DOHH2 (cell line): Measurements from ENCODE around the gene AFM.
"Not testable (repeated sequence)": the region's sequence is repeated elsewhere in the genome, so short reads cannot be mapped to it uniquely, and the experiment has no call there.

Experiments
- H3F3A ChIP-seq: fragments of 200-600 bp; sonication (generic), shearing (Covaris generic); 2 replicates; pipeline ENCODE4 v1.6.0; 2016; ENCODE audit warnings: antibody characterized with exemption, mild to moderate bottlenecking; ENCODE audit not compliant: control insufficient read depth, insufficient read depth
- H3K27ac ChIP-seq: fragments of 200-600 bp; sonication (generic); 2 replicates; pipeline ENCODE4 v1.5.1; 2014; ENCODE audit warnings: low read depth, mild to moderate bottlenecking, low read length, moderate library complexity
- H3K27me3 ChIP-seq: fragments of 200-600 bp; sonication (generic); 2 replicates; pipeline ENCODE4 v1.6.1; 2014; ENCODE audit warnings: mild to moderate bottlenecking, low read length, mixed read lengths; ENCODE audit not compliant: control insufficient read depth
- H3K36me3 ChIP-seq: fragments of 200-600 bp; sonication (generic); 2 replicates; pipeline ENCODE4 v1.6.1; 2014; ENCODE audit warnings: mild to moderate bottlenecking, low read length, moderate library complexity, mixed read lengths; ENCODE audit not compliant: control insufficient read depth
- H3K4me1 ChIP-seq: fragments of 200-600 bp; sonication (generic); 2 replicates; pipeline ENCODE4 v1.6.1; 2014; ENCODE audit warnings: mild to moderate bottlenecking, low read length, mixed read lengths; ENCODE audit not compliant: control insufficient read depth
- H3K4me2 ChIP-seq: fragments of 200-600 bp; sonication (generic); 2 replicates; pipeline ENCODE4 v1.6.0; 2014; ENCODE audit warnings: mild to moderate bottlenecking, low read length, moderate library complexity
- H3K4me3 ChIP-seq: fragments of 200-600 bp; sonication (generic); 2 replicates; pipeline ENCODE4 v1.5.1; 2014; ENCODE audit warnings: mild to moderate bottlenecking, low read length, mixed read lengths
- H3K79me2 ChIP-seq: fragments of 200-600 bp; sonication (generic); 2 replicates; pipeline ENCODE4 v1.6.1; 2014; ENCODE audit warnings: mild to moderate bottlenecking, low read length, mixed read lengths; ENCODE audit not compliant: control insufficient read depth
- H3K9me2 ChIP-seq: fragments of 200-600 bp; sonication (generic); replicated peaks from 2 replicates; pipeline ENCODE4 v1.6.1; 2014; ENCODE audit warnings: mild to moderate bottlenecking, low read length, mixed read lengths; ENCODE audit not compliant: control insufficient read depth
- H3K9me3 ChIP-seq: fragments of 200-600 bp; sonication (generic); 2 replicates; pipeline ENCODE4 v1.6.1; 2014; ENCODE audit warnings: antibody characterized with exemption, low read length, mixed read lengths; ENCODE audit not compliant: control insufficient read depth, insufficient read depth
- H4K20me1 ChIP-seq: fragments of 200-600 bp; sonication (generic); 2 replicates; pipeline ENCODE4 v1.6.0; 2014; ENCODE audit warnings: low read depth, mild to moderate bottlenecking, antibody characterized with exemption, low read length, moderate library complexity; ENCODE audit not compliant: control insufficient read depth, insufficient read depth
- CTCF ChIP-seq: fragments of 200-600 bp; sonication (generic); IDR thresholded peaks from one replicate; pipeline ENCODE4 v1.5.1; 2014; ENCODE audit warnings: antibody characterized with exemption, mild to moderate bottlenecking, low read depth, low read length; ENCODE audit not compliant: poor library complexity, severe bottlenecking
- EZH2phosphoT487 ChIP-seq: fragments of 200-600 bp; sonication (generic); IDR thresholded peaks from 2 replicates; pipeline ENCODE4 v1.6.1; 2017; ENCODE audit warnings: borderline replicate concordance, mild to moderate bottlenecking, antibody characterized with exemption, low read length, moderate library complexity, mixed read lengths

AFM gene

GRCh38 chr4:73540826-73541225 lies 59.3 kb downstream of the AFM start:
- Histone ChIP-seq H3K79me2 (no peaks in the 10 kb centered on the region), H3K4me1 (no peaks in the 10 kb centered on the region), H4K20me1 (no peaks in the 10 kb centered on the region), H3K9me2 (no peaks in the 10 kb centered on the region), H3K36me3 (no peaks in the 10 kb centered on the region), H3K27me3 (no peaks in the 10 kb centered on the region), H3K27ac (no peak overlapping the region), H3K9me3 (no peaks in the 10 kb centered on the region), H3K4me2 (no peak overlapping the region), H3F3A (no peaks in the 10 kb centered on the region), H3K4me3 (no peak overlapping the region)
- TF ChIP-seq EZH2phosphoT487 (no peak), CTCF (no peak)

- H3K79me2 ChIP-seq, result no peaks in the 10 kb centered on the region
- H3K4me3 ChIP-seq, result no peak overlapping the region
- TF ChIP-seq EZH2phosphoT487, result no peak
- TF ChIP-seq CTCF, result no peak
- no peaks in the 10 kb centered on the region for H3K36me3 ChIP-seq
- no peaks in the 10 kb centered on the region for H3K27me3 ChIP-seq
- H3K27ac ChIP-seq, result no peak overlapping the region
- H3F3A ChIP-seq, result no peaks in the 10 kb centered on the region
- H3K4me2 ChIP-seq, result no peak overlapping the region
- H3K4me1 ChIP-seq, result no peaks in the 10 kb centered on the region
- H3K9me2 ChIP-seq, result no peaks in the 10 kb centered on the region
- no peaks in the 10 kb centered on the region for H3K9me3 ChIP-seq
- H4K20me1 ChIP-seq, result no peaks in the 10 kb centered on the region
These were observed 59.7 kb downstream of the AFM start for GRCh38 chr4:73541251-73541650.

GRCh38 chr4:73544620-73545019 lies 63.1 kb downstream of the AFM start:
- Histone ChIP-seq H3K9me3 (no peaks in the 10 kb centered on the region), H3K27ac (no peak overlapping the region), H4K20me1 (no peaks in the 10 kb centered on the region), H3K9me2 (no peaks in the 10 kb centered on the region), H3F3A (no peaks in the 10 kb centered on the region), H3K79me2 (no peaks in the 10 kb centered on the region), H3K36me3 (no peaks in the 10 kb centered on the region), H3K4me2 (no peak overlapping the region), H3K27me3 (no peaks in the 10 kb centered on the region), H3K4me3 (no peak overlapping the region), H3K4me1 (no peaks in the 10 kb centered on the region)
- no peak for TF ChIP-seq EZH2phosphoT487
- no peak for TF ChIP-seq CTCF

GRCh38 chr4:73550865-73551264 lies 69.3 kb downstream of the AFM start:
- H4K20me1 ChIP-seq, H3K27me3 ChIP-seq, H3K9me2 ChIP-seq, H3K27ac ChIP-seq, H3K79me2 ChIP-seq, H3K4me2 ChIP-seq, H3K4me1 ChIP-seq, H3K9me3 ChIP-seq, H3K36me3 ChIP-seq, H3F3A ChIP-seq, H3K4me3 ChIP-seq: not testable (repeated sequence)
